T-helper 17 cell (primary cell): ENCODE data around the gene MAGEA4. TPM values are rescaled to one million over a fixed set of nuclear protein-coding genes. Genes with fewer than 3 reads are reported as not detected.
"Not testable (repeated sequence)": the region's sequence is repeated elsewhere in the genome, so short reads cannot be mapped to it uniquely, and the experiment has no call there.

ENCODE experiments used
- ATAC-seq: fragments of 150-1000 bp; cut with Tn5 transposase; 2 replicates; pipeline ENCODE4 v1.10.0; 2021; ENCODE audit warnings: mild to moderate bottlenecking, moderate library complexity
- DNase-seq, 3 donors: peaks; one replicate each; pipeline versions ENCODE4 v3.0.0 to v3.0.0-alpha.2; 2020 to 2021
- H3K9me3 ChIP-seq: one replicate; pipeline ENCODE4 v1.7.0; 2013; ENCODE audit warnings: low read length, mild to moderate bottlenecking; ENCODE audit not compliant: control insufficient read depth, poor library complexity, severe bottlenecking
- H3K27ac Mint-ChIP-seq: one replicate; pipeline ENCODE4 v1.8.0; 2022; ENCODE audit warnings: mild to moderate bottlenecking, moderate library complexity, mixed read lengths
- H3K27me3 Mint-ChIP-seq: one replicate; pipeline ENCODE4 v1.8.0; 2022; ENCODE audit warnings: mixed read lengths
- H3K36me3 Mint-ChIP-seq: one replicate; pipeline ENCODE4 v1.8.0; 2022; ENCODE audit warnings: low read depth, mixed read lengths
- H3K4me1 Mint-ChIP-seq: one replicate; pipeline ENCODE4 v1.8.0; 2022; ENCODE audit warnings: mild to moderate bottlenecking, mixed read lengths
- H3K4me3 Mint-ChIP-seq: one replicate; pipeline ENCODE4 v1.8.0; 2022; ENCODE audit warnings: mild to moderate bottlenecking, moderate library complexity, mixed read lengths
- total RNA-seq, 4 donors: library from RNA in 2 of 4; stranded (reverse) in 2 of 4; gene quantifications; one replicate each; pipeline ENCODE4 v1.2.3 and lab custom pipeline; 2022 to 2026

MAGEA4 gene
- total RNA-seq, 2 donors from 2014 or later, result not detected

- no peak for ATAC-seq
- Mint-ChIP-seq H3K4me1 (no peaks in the 10 kb centered on the region), H3K27me3 (no peaks in the 10 kb centered on the region)
Observed at GRCh38 chrX:151904989-151905388, 7.7 kb upstream of the MAGEA4 start.

GRCh38 chrX:151912221-151912620 is 468 bp upstream of the MAGEA4 start:
- Mint-ChIP-seq H3K36me3 (no peaks in the 10 kb centered on the region), H3K27ac (no peak overlapping the region), H3K4me1 (no peaks in the 10 kb centered on the region), H3K4me3 (no peak overlapping the region), H3K27me3 (no peaks in the 10 kb centered on the region)
- ATAC-seq, result no peak
- no peaks in the 10 kb centered on the region for H3K9me3 ChIP-seq
- no peak for DNase-seq

More at GRCh38 chrX:151904989-151905388, 7.7 kb upstream of the MAGEA4 start:
- Mint-ChIP-seq H3K27ac (no peak overlapping the region), H3K4me3 (no peak overlapping the region), H3K36me3 (no peaks in the 10 kb centered on the region)
- no peaks in the 10 kb centered on the region for H3K9me3 ChIP-seq
- DNase-seq, result no peak

- not testable (repeated sequence) for H3K36me3 Mint-ChIP-seq, H3K27ac Mint-ChIP-seq, DNase-seq, H3K9me3 ChIP-seq, ATAC-seq, H3K27me3 Mint-ChIP-seq, H3K4me1 Mint-ChIP-seq, H3K4me3 Mint-ChIP-seq
Observed at GRCh38 chrX:151918736-151919135, 6.0 kb downstream of the MAGEA4 start.

DNA sequence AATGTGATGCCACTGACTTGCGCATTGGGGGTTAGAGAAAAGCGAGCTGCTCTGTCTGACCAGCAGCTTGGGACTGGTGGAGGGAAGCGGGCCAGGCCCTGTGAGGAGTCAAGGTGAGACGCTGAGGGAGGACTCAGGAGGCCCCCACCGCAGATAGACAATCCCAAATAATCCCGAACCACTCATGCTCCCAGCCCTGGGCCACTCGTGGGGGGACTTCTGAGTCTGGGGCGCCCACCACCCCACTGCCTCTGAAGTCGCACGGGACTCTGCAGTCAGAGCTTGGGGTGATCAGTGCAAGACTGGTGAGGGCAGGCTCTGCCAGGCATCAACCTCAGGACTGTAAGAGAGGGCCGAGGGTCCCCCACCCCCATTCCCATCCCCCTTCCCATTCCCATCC is 6.9 kb downstream of the MAGEA4 start:
- Mint-ChIP-seq H3K27ac (no peak overlapping the region), H3K27me3 (no peaks in the 10 kb centered on the region), H3K4me1 (no peaks in the 10 kb centered on the region), H3K36me3 (no peaks in the 10 kb centered on the region), H3K4me3 (no peak overlapping the region)
- H3K9me3 ChIP-seq, result no peaks in the 10 kb centered on the region
- no peak for DNase-seq
- no peak for ATAC-seq

DNA sequence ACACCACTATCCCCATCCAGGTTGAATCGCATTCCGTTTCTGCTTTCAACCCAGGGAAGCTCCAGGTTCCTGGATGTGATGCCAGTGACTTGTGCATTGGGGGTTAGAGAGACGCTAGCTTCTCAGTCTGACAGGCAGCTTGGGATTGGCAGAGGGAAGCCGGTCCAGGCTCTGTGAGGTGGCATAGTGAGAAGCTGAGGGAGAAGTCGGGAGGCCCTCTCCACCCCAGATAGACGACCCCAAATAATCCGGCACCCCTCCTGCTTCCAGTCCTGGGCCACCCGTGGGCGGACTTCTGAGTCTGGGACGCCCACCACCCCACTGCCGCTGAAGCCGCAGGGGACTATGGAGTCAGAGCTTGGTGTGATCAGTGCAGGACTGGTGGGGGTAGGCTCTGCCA is 7.4 kb downstream of the MAGEA4 start:
- H3K4me1 Mint-ChIP-seq, result no peaks in the 10 kb centered on the region
- DNase-seq (no peak), ATAC-seq (no peak)
- no peak overlapping the region for H3K4me3 Mint-ChIP-seq
- no peaks in the 10 kb centered on the region for H3K36me3 Mint-ChIP-seq
- H3K27ac Mint-ChIP-seq, result no peak overlapping the region
- H3K27me3 Mint-ChIP-seq, result no peaks in the 10 kb centered on the region
- no peaks in the 10 kb centered on the region for H3K9me3 ChIP-seq

DNA sequence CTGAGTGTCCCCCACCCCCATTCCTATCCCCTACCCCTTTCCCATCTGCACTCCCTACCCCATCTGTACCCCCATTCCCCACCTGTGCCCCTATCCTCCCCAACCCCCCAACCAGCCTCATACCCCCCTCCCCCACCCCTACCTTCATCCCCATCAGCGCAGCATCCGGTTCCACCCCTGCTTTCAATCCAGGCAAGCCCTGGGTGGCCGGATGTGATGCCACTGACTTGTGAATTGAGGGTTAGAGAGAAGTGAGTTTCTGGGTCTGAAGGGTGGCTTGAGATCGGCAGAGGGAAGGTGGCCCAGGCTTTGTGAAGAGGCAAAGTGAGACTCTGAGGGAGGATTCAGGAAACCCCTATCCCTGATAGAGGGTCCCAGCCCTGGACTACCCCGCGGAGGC is 7.8 kb downstream of the MAGEA4 start:
- no peak for DNase-seq
- Mint-ChIP-seq H3K36me3 (no peaks in the 10 kb centered on the region), H3K27me3 (no peaks in the 10 kb centered on the region), H3K4me1 (no peaks in the 10 kb centered on the region), H3K27ac (no peak overlapping the region), H3K4me3 (no peak overlapping the region)
- no peaks in the 10 kb centered on the region for H3K9me3 ChIP-seq
- ATAC-seq, result no peak

GRCh38 chrX:151921292-151921691 is 8.6 kb downstream of the MAGEA4 start:
- H3K36me3 Mint-ChIP-seq, result no peaks in the 10 kb centered on the region
- no peaks in the 10 kb centered on the region for H3K4me1 Mint-ChIP-seq
- DNase-seq, result no peak
- H3K27ac Mint-ChIP-seq, result no peak overlapping the region
- H3K4me3 Mint-ChIP-seq, result no peak overlapping the region
- no peaks in the 10 kb centered on the region for H3K9me3 ChIP-seq
- no peaks in the 10 kb centered on the region for H3K27me3 Mint-ChIP-seq
- no peak for ATAC-seq

- Mint-ChIP-seq H3K27me3 (no peaks in the 10 kb centered on the region), H3K4me3 (no peak overlapping the region), H3K36me3 (no peaks in the 10 kb centered on the region), H3K4me1 (no peaks in the 10 kb centered on the region), H3K27ac (no peak overlapping the region)
- no peaks in the 10 kb centered on the region for H3K9me3 ChIP-seq
- no peak for DNase-seq
- no peak for ATAC-seq
Observed at GRCh38 chrX:151921866-151922265, 9.2 kb downstream of the MAGEA4 start.

- DNase-seq (no peak), ATAC-seq (no peak)
- H3K4me1 Mint-ChIP-seq, result no peaks in the 10 kb centered on the region
- no peak overlapping the region for H3K27ac Mint-ChIP-seq
- H3K9me3 ChIP-seq, result no peaks in the 10 kb centered on the region
- H3K4me3 Mint-ChIP-seq, result no peak overlapping the region
- no peaks in the 10 kb centered on the region for H3K36me3 Mint-ChIP-seq
- H3K27me3 Mint-ChIP-seq, result no peaks in the 10 kb centered on the region
Observed at GRCh38 chrX:151922692-151923091, 10.0 kb downstream of the MAGEA4 start.

GRCh38 chrX:151923648-151924047 is 11.0 kb downstream of the MAGEA4 start:
- ATAC-seq, result no peak
- Mint-ChIP-seq H3K36me3 (no peaks in the 10 kb centered on the region), H3K4me3 (no peak overlapping the region), H3K27ac (no peak overlapping the region), H3K27me3 (no peaks in the 10 kb centered on the region), H3K4me1 (no peaks in the 10 kb centered on the region)
- no peaks in the 10 kb centered on the region for H3K9me3 ChIP-seq
- no peak for DNase-seq

GRCh38 chrX:151929126-151929525 is 16.4 kb downstream of the MAGEA4 start:
- H3K27ac Mint-ChIP-seq, result no peak overlapping the region
- DNase-seq, result no peak
- H3K27me3 Mint-ChIP-seq, result no peaks in the 10 kb centered on the region

DNA sequence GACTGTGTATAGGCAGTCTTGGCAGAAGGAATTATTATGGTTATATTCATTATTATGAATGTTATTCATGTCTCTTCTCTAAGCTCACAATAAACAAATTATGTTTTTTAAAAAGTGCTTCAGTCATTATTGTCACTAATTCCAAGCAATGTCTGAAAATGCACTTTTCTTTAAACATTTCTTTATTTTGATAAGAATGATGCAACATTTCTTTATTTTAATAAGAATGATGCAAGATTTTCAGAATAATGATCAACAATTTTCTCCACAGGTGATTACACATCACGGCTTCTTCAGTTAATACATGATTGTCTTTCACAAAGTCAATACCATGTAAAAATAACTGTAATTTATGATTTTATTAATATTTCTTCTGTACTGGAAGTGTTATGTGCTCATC is 22.7 kb downstream of the MAGEA4 start:
- no peak overlapping the region for H3K4me3 Mint-ChIP-seq
- ATAC-seq, result no peak
- DNase-seq, result no peak
- no peaks in the 10 kb centered on the region for H3K9me3 ChIP-seq
- H3K4me1 Mint-ChIP-seq, result no peaks in the 10 kb centered on the region
- no peaks in the 10 kb centered on the region for H3K27me3 Mint-ChIP-seq
- H3K36me3 Mint-ChIP-seq, result no peaks in the 10 kb centered on the region
- H3K27ac Mint-ChIP-seq, result no peak overlapping the region

More at GRCh38 chrX:151929126-151929525, 16.4 kb downstream of the MAGEA4 start:
- Mint-ChIP-seq H3K4me3 (no peak overlapping the region), H3K36me3 (no peaks in the 10 kb centered on the region), H3K4me1 (no peaks in the 10 kb centered on the region)
- ATAC-seq, result no peak
- H3K9me3 ChIP-seq, result no peaks in the 10 kb centered on the region

- ATAC-seq (no peak), DNase-seq (no peak)
- no peak overlapping the region for H3K4me3 Mint-ChIP-seq
- no peaks in the 10 kb centered on the region for H3K27me3 Mint-ChIP-seq
- no peaks in the 10 kb centered on the region for H3K36me3 Mint-ChIP-seq
- H3K27ac Mint-ChIP-seq, result no peak overlapping the region
- H3K9me3 ChIP-seq, result no peaks in the 10 kb centered on the region
- no peaks in the 10 kb centered on the region for H3K4me1 Mint-ChIP-seq
Observed at GRCh38 chrX:151938172-151938571, 25.5 kb downstream of the MAGEA4 start.

GRCh38 chrX:151954730-151955129 is 42.0 kb downstream of the MAGEA4 start:
- H3K27me3 Mint-ChIP-seq, result no peaks in the 10 kb centered on the region
- no peaks in the 10 kb centered on the region for H3K9me3 ChIP-seq
- H3K27ac Mint-ChIP-seq, result no peak overlapping the region
- H3K36me3 Mint-ChIP-seq, result no peaks in the 10 kb centered on the region
- ATAC-seq (no peak), DNase-seq (no peak)
- no peak overlapping the region for H3K4me3 Mint-ChIP-seq
- no peaks in the 10 kb centered on the region for H3K4me1 Mint-ChIP-seq

DNA sequence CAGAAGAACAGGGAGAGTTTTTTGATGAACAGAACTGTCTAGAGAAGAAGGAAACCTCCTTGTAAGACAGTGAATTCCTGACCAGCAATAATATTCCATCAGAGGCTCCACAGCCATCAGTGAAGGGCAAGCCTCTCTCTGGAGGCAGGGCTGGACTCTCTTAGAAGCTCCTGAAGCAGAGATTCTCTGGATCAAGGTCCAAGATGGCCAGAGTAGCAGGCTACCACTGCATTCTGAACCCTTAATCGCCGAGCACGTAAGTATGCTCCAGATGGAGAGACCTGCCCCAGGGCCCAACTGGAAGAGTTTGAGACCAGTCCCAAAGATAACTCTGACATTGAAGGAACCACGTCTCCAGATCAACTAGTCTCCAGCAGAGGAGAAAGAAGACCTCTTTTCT is 45.4 kb downstream of the MAGEA4 start:
- Mint-ChIP-seq H3K4me1 (no peaks in the 10 kb centered on the region), H3K4me3 (no peak overlapping the region), H3K36me3 (no peaks in the 10 kb centered on the region), H3K27ac (no peak overlapping the region), H3K27me3 (no peaks in the 10 kb centered on the region)
- DNase-seq (no peak), ATAC-seq (no peak)
- no peaks in the 10 kb centered on the region for H3K9me3 ChIP-seq
